H9 (cell line): Measurements from ENCODE around the gene TNFRSF19. TPM values are rescaled to one million over a fixed set of nuclear protein-coding genes. Genes with fewer than 3 reads are reported as not detected.

Experiments used
- DNase-seq: peaks from one replicate; pipeline ENCODE4 v3.0.0-alpha.2; 2017
- H2AFZ ChIP-seq: one replicate; pipeline ENCODE4 v1.6.1; 2013; ENCODE audit warnings: mild to moderate bottlenecking, low read length, control low read depth, moderate library complexity
- H2AK5ac ChIP-seq: 2 replicates; pipeline ENCODE4 v1.6.1; 2013; ENCODE audit warnings: low read length, control low read depth, mixed read lengths; ENCODE audit not compliant: insufficient read length
- H2BK120ac ChIP-seq: one replicate; pipeline ENCODE4 v1.6.1; 2013; ENCODE audit warnings: low read depth, mild to moderate bottlenecking, low read length, control low read depth, inconsistent platforms; ENCODE audit not compliant: poor library complexity, severe bottlenecking
- H2BK12ac ChIP-seq: 2 replicates; pipeline ENCODE4 v1.6.1; 2013; ENCODE audit warnings: low read length, control low read depth, mixed read lengths, low read depth; ENCODE audit not compliant: insufficient read length
- H2BK15ac ChIP-seq: 2 replicates; pipeline ENCODE4 v1.6.1; 2013; ENCODE audit warnings: low read depth, low read length, control low read depth
- H2BK20ac ChIP-seq: one replicate; pipeline ENCODE4 v1.6.1; 2013; ENCODE audit warnings: low read depth, mild to moderate bottlenecking, low read length, control low read depth, inconsistent platforms; ENCODE audit not compliant: poor library complexity, severe bottlenecking
- H2BK5ac ChIP-seq: 2 replicates; pipeline ENCODE4 v1.6.1; 2013; ENCODE audit warnings: low read length, control low read depth, mixed read lengths; ENCODE audit not compliant: insufficient read length
- H3K14ac ChIP-seq: 2 replicates; pipeline ENCODE4 v1.6.1; 2013; ENCODE audit warnings: low read length, control low read depth; ENCODE audit not compliant: insufficient read depth
- H3K18ac ChIP-seq: 2 replicates; pipeline ENCODE4 v1.6.1; 2013; ENCODE audit warnings: low read depth, mild to moderate bottlenecking, mixed read lengths, low read length, control low read depth; ENCODE audit not compliant: insufficient read length
- H3K23ac ChIP-seq: 2 replicates; pipeline ENCODE4 v1.6.1; 2013; ENCODE audit warnings: low read length, control low read depth, mixed read lengths, low read depth; ENCODE audit not compliant: insufficient read length
- H3K23me2 ChIP-seq: 2 replicates; pipeline ENCODE4 v1.6.1; 2013; ENCODE audit warnings: low read depth, mild to moderate bottlenecking, mixed read lengths, low read length, control low read depth; ENCODE audit not compliant: insufficient read length, poor library complexity, severe bottlenecking
- H3K27ac ChIP-seq: 2 replicates; pipeline ENCODE4 v1.5.1; 2013; ENCODE audit warnings: low read length, control low read depth, mixed read lengths, low read depth; ENCODE audit not compliant: insufficient read length
- H3K27me3 ChIP-seq: 2 replicates; pipeline ENCODE4 v1.6.1; 2013; ENCODE audit warnings: low read length, control low read depth, inconsistent platforms; ENCODE audit not compliant: insufficient read depth
- H3K4ac ChIP-seq: 2 replicates; pipeline ENCODE4 v1.6.1; 2013; ENCODE audit warnings: low read depth, mild to moderate bottlenecking, control low read depth, inconsistent platforms, low read length, moderate library complexity
- H3K4me1 ChIP-seq: 2 replicates; pipeline ENCODE4 v1.6.1; 2013; ENCODE audit warnings: low read length, control low read depth, inconsistent platforms; ENCODE audit not compliant: insufficient read depth
- H3K4me2 ChIP-seq: 2 replicates; pipeline ENCODE4 v1.6.1; 2013; ENCODE audit warnings: low read length, control low read depth, mixed read lengths; ENCODE audit not compliant: insufficient read length, insufficient read depth
- H3K56ac ChIP-seq: 2 replicates; pipeline ENCODE4 v1.6.1; 2013; ENCODE audit warnings: low read depth, mild to moderate bottlenecking, mixed read lengths, low read length, control low read depth; ENCODE audit not compliant: insufficient read length
- H3K79me1 ChIP-seq: 2 replicates; pipeline ENCODE4 v1.6.1; 2013; ENCODE audit warnings: low read depth, mild to moderate bottlenecking, moderate library complexity, low read length, control low read depth, inconsistent platforms; ENCODE audit not compliant: insufficient read depth, poor library complexity, severe bottlenecking
- H3K79me2 ChIP-seq: 2 replicates; pipeline ENCODE4 v1.6.1; 2013; ENCODE audit warnings: low read length, control low read depth, inconsistent platforms; ENCODE audit not compliant: insufficient read depth
- H3K9ac ChIP-seq: 2 replicates; pipeline ENCODE4 v1.6.1; 2013; ENCODE audit warnings: low read length, control low read depth, mixed read lengths; ENCODE audit not compliant: insufficient read length; ENCODE audit errors: extremely low read depth
- H3K9me3 ChIP-seq: one replicate; pipeline ENCODE4 v1.6.1; 2013; ENCODE audit warnings: low read depth, low read length, inconsistent platforms; ENCODE audit not compliant: control insufficient read depth
- H3T11ph ChIP-seq: one replicate; pipeline ENCODE4 v1.6.1; 2013; ENCODE audit warnings: mild to moderate bottlenecking, low read length, control low read depth, inconsistent platforms
- H4K20me1 ChIP-seq: one replicate; pipeline ENCODE4 v1.6.1; 2013; ENCODE audit not compliant: control insufficient read depth, insufficient read length, insufficient read depth
- H4K5ac ChIP-seq: 2 replicates; pipeline ENCODE4 v1.6.1; 2013; ENCODE audit warnings: low read depth, mild to moderate bottlenecking, mixed read lengths, low read length, control low read depth; ENCODE audit not compliant: insufficient read length
- H4K8ac ChIP-seq: replicated peaks from 2 replicates; pipeline ENCODE4 v1.6.1; 2013; ENCODE audit warnings: low read length, control low read depth, mixed read lengths, low read depth; ENCODE audit not compliant: insufficient read length
- H4K91ac ChIP-seq: 2 replicates; pipeline ENCODE4 v1.6.1; 2013; ENCODE audit warnings: low read depth, mild to moderate bottlenecking, moderate library complexity, mixed read lengths, low read length, control low read depth; ENCODE audit not compliant: insufficient read length
- H3K27ac Mint-ChIP-seq, 3 experiments: 2 replicates in 2 of 3; 3 replicates in 1 of 3; pipeline ENCODE4 v1.8.0; 2020 to 2021; ENCODE audit warnings: mixed read lengths in 3 of 3, mild to moderate bottlenecking in 1 of 3, moderate library complexity in 1 of 3
- H3K27me3 Mint-ChIP-seq: 2 replicates; pipeline ENCODE4 v1.8.0; 2021; ENCODE audit warnings: low read depth, mild to moderate bottlenecking, moderate library complexity, mixed read lengths
- H3K36me3 Mint-ChIP-seq, 3 experiments: 2 replicates in 2 of 3; 3 replicates in 1 of 3; pipeline ENCODE4 v1.8.0; 2020 to 2021; ENCODE audit warnings: low read depth in 3 of 3, mixed read lengths in 3 of 3; ENCODE audit not compliant: insufficient read depth in 1 of 3
- H3K4me1 Mint-ChIP-seq, 2 experiments: 2 replicates each; pipeline ENCODE4 v1.8.0; 2020; ENCODE audit warnings: mixed read lengths in 2 of 2
- H3K4me3 Mint-ChIP-seq, 2 experiments: 2 replicates in 1 of 2; 3 replicates in 1 of 2; pipeline ENCODE4 v1.8.0; 2020 to 2021; ENCODE audit warnings: mild to moderate bottlenecking in 2 of 2, mixed read lengths in 2 of 2, moderate library complexity in 1 of 2
- H3K9me3 Mint-ChIP-seq, 2 experiments: 2 replicates in 1 of 2; 3 replicates in 1 of 2; pipeline ENCODE4 v1.8.0; 2020; ENCODE audit warnings: mild to moderate bottlenecking in 2 of 2, mixed read lengths in 2 of 2, moderate library complexity in 1 of 2
- CTCF ChIP-seq: fragments of 200-600 bp; sonication (generic); conservative IDR thresholded peaks from 3 replicates; pipeline ENCODE4 v1.8.0; 2021; ENCODE audit warnings: antibody characterized with exemption, mild to moderate bottlenecking
- WGBS: extraction: QIAGEN DNeasy Blood & Tissue Kit; methylation state at CpG from one replicate; pipeline ENCODE4 v1.1.7; 2013; ENCODE audit warnings: missing lambda C conversion rate, low lambda C conversion rate, mixed read lengths; ENCODE audit not compliant: insufficient read length; ENCODE audit errors: extremely low coverage; 5-methylcytosine and 5-hydroxymethylcytosine counted together
- total RNA-seq: library from RNA; stranded (reverse); gene quantifications from 2 replicates; pipeline ENCODE4 v1.2.1, GENCODE V29; 2021

TNFRSF19 gene
- total RNA-seq, 1 experiment from 2014 or later, result 2.7 TPM

DNA sequence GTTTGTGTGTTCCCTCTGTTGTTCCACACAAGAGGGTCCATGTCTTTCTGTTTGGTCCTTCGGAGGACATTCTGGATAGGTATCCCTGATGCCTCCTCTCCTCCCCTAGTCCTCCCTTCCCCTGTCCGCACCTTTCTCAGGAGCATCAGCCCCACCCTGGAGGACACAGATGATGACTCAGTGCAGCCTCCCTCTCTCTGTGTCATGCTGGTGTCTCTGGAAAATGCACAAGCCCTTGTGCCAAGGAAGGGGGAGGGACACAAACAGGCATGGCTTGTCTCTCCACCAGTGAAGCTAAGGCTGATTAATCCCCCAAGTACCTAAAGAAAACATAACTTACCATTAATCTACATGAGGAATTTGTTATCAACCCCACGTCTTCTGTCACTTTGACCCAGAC, 16.2 kb upstream of the TNFRSF19 start:
- no CpG with 5 or more reads among the region's 3 CpGs for WGBS
- no peak overlapping the region for H3T11ph ChIP-seq
- no peak for DNase-seq
- no peak overlapping the region for H3K4me3 Mint-ChIP-seq
- no peak overlapping the region for H3K9ac ChIP-seq
- no peaks in the 10 kb centered on the region for H3K23me2 ChIP-seq
- no peak overlapping the region for H3K23ac ChIP-seq
- no peak overlapping the region for H4K91ac ChIP-seq
- H2BK15ac ChIP-seq, result no peak overlapping the region
- H3K79me2 ChIP-seq, result no peaks in the 10 kb centered on the region
- H2BK12ac ChIP-seq, result no peak overlapping the region
- H4K8ac ChIP-seq, result no peak overlapping the region
- no peak overlapping the region for H3K56ac ChIP-seq
- no peaks in the 10 kb centered on the region for H3K79me1 ChIP-seq
- H3K4ac ChIP-seq, result no peak overlapping the region
- no peak overlapping the region for H3K14ac ChIP-seq
- H3K27ac Mint-ChIP-seq, result no peak overlapping the region; a peak in 1 of 7 replicates
- H3K9me3 ChIP-seq, result no peaks in the 10 kb centered on the region
- H2BK5ac ChIP-seq, result no peak overlapping the region
- no peaks in the 10 kb centered on the region for H3K9me3 Mint-ChIP-seq
- no peak overlapping the region for H4K5ac ChIP-seq
- no peaks in the 10 kb centered on the region; the same call in 1 of the 2 replicates for H3K27me3 ChIP-seq
- no peaks in the 10 kb centered on the region for H4K20me1 ChIP-seq
- no peak overlapping the region for H3K27ac ChIP-seq
- no peak overlapping the region for H2AFZ ChIP-seq
- peaks cover 14 to 17% of the 10 kb centered on the region in 2 experiments for H3K4me1 Mint-ChIP-seq
- no peak overlapping the region for H2BK120ac ChIP-seq
- H3K18ac ChIP-seq, result no peak overlapping the region
- TF ChIP-seq CTCF, result no peak
- H3K4me2 ChIP-seq, result no peak overlapping the region
- no peaks in the 10 kb centered on the region for H3K27me3 Mint-ChIP-seq
- H2BK20ac ChIP-seq, result no peak overlapping the region
- H3K36me3 Mint-ChIP-seq, result no peaks in the 10 kb centered on the region
- H3K4me1 ChIP-seq, result peaks cover 5% of the 10 kb centered on the region; the same call in 1 of the 2 replicates
- H2AK5ac ChIP-seq, result no peak overlapping the region
